Activated T-helper 2 cell treated with anti-CD3 and anti-CD28 coated beads, Interferon-gamma antibody, Interleukin-2, Interleukin-4, amounts not matched to agents 10 μg/mL and 5 μg/mL and 100 μg/mL, durations not matched to agents 14 hours and 24 hours and 36 hours (primary cell): ENCODE data around the gene NUMB. TPM values are rescaled to one million over a fixed set of nuclear protein-coding genes. Genes with fewer than 3 reads are reported as not detected.

ENCODE experiments used
- DNase-seq: peaks from one replicate; pipeline ENCODE4 v3.0.0; 2021; ENCODE audit warnings: low spot score
- H3K27ac Mint-ChIP-seq: one replicate; pipeline ENCODE4 v1.8.0; 2021; ENCODE audit warnings: mixed read lengths
- H3K27me3 Mint-ChIP-seq: one replicate; pipeline ENCODE4 v1.8.0; 2021; ENCODE audit warnings: low read depth, mixed read lengths
- H3K36me3 Mint-ChIP-seq: one replicate; pipeline ENCODE4 v1.8.0; 2021; ENCODE audit warnings: low read depth, mixed read lengths
- H3K4me1 Mint-ChIP-seq: one replicate; pipeline ENCODE4 v1.8.0; 2021; ENCODE audit warnings: low read depth, mixed read lengths
- H3K4me3 Mint-ChIP-seq: one replicate; pipeline ENCODE4 v1.8.0; 2021; ENCODE audit warnings: low read depth, mild to moderate bottlenecking, moderate library complexity, mixed read lengths
- H3K9me3 Mint-ChIP-seq: one replicate; pipeline ENCODE4 v1.8.0; 2021; ENCODE audit warnings: mixed read lengths
- intact Hi-C: fragments of 100-400 bp; cut with micrococcal nuclease; formaldehyde crosslinking; loops from one replicate; pipeline ENCODE4 v1.15.1; 2023
- total RNA-seq: library from RNA; stranded (reverse); gene quantifications from 2 replicates; pipeline ENCODE4 v1.2.3, GENCODE V29; 2022

The NUMB gene
- total RNA-seq, 1 donor from 2014 or later: 52.4 TPM

DNA sequence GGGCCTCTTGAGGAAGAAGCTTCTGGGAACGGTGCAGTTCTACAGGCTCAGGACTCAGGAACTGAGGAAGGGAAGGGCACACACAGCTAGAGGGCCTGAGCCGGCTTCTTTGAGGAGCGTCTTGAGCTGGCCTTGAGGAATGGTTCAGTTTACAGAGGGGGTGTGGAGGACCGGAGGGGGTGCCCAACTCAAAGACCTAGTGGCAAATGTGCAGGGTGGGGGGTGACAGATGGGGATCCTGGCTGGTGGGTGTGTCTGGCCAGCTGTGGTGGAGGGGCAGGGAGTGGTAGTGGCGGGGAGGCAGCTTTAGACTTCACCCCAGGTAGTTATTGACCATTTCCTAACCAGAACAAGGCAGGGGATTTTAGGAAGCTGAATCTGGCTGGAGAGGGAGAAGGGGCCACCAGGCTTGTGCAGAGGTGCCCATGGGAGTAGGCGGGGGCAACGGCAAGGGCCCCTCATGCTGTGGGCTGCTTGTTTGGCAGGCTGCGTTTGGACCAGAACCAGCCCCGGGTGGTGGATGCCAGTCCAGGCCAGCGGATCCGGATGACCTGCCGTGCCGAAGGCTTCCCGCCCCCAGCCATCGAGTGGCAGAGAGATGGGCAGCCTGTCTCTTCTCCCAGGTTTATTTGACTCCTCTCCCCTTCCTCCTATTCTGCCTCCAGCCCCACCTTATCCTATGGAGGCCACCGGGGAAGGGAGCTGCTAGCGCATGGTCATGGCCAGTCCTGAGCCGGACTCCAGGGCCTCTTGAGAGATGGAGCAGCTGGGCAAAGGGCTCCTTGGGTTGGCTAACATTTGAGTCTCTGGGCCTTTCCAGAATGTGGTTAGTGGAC, 193.2 kb downstream of the NUMB start:
- H3K27ac Mint-ChIP-seq: no peak overlapping the region
- no peaks in the 10 kb centered on the region for H3K9me3 Mint-ChIP-seq
- no peak for DNase-seq

DNA sequence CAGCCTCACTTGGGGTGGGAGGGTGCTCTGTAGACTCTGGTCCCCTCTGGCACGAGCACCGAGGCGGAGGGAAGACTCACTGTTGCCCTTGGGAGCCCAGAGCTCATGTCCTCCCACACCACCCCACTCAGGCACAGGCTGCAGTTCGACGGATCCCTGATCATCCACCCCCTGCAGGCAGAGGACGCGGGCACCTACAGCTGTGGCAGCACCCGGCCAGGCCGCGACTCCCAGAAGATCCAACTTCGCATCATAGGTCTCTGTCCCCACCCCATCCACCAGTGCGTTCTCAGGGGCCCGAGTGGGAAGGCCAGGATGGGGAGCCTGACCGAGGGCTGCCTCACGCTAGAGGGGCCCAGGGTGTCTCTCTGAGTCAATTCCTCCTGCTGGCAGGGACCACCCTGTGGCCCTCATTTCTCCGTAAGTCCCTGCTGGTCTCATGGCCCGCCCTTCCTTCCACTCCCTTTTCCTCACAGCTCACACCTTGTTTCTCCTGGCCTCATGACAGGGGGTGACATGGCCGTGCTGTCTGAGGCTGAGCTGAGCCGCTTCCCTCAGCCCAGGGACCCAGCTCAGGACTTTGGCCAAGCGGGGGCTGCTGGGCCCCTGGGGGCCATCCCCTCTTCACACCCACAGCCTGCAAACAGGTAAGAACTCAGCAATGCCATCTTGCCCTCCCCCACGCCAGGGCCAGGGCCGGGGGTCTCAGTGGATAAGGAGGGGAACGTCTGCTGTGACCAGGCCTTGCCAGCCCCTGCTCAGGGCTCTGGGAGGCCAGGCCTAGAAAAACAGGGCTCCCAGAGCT, 194.1 kb downstream of the NUMB start:
- Mint-ChIP-seq H3K36me3 (no peaks in the 10 kb centered on the region), H3K27ac (no peak overlapping the region), H3K4me3 (no peak overlapping the region), H3K9me3 (no peaks in the 10 kb centered on the region), H3K4me1 (no peaks in the 10 kb centered on the region), H3K27me3 (peaks cover 3% of the 10 kb centered on the region)
- DNase-seq: no peak
- intact Hi-C loops: no loop called here

More for the DNA sequence above, 193.2 kb downstream of the NUMB start:
- peaks cover 4% of the 10 kb centered on the region for H3K27me3 Mint-ChIP-seq
- intact Hi-C loops: no loop called here
- no peak overlapping the region for H3K4me3 Mint-ChIP-seq
- no peaks in the 10 kb centered on the region for H3K4me1 Mint-ChIP-seq
- no peaks in the 10 kb centered on the region for H3K36me3 Mint-ChIP-seq

DNA sequence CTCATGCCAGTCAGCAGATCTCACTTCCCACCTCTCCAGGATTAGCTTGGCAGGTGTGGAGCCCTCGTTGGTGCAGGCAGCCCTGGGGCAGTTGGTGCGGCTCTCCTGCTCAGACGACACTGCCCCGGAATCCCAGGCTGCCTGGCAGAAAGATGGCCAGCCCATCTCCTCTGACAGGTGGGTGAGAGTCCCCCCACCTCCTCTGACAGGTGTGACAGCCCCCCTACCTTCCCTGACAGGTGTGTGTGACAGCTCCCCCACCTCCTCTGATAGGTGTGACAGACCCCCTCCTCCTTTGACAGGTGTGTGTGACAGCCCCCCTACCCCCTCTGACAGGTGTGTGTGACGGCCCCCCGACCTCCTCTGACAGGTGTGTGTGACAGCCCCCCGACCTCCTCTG, 194.7 kb downstream of the NUMB start:
- H3K9me3 Mint-ChIP-seq: no peaks in the 10 kb centered on the region
- no peaks in the 10 kb centered on the region for H3K4me1 Mint-ChIP-seq
- H3K27me3 Mint-ChIP-seq: no peaks in the 10 kb centered on the region
- DNase-seq: no peak
- H3K27ac Mint-ChIP-seq: no peak overlapping the region
- H3K4me3 Mint-ChIP-seq: no peak overlapping the region
- H3K36me3 Mint-ChIP-seq: no peaks in the 10 kb centered on the region
- intact Hi-C loops: no loop called here

- Mint-ChIP-seq H3K27ac (no peak overlapping the region), H3K4me3 (no peak overlapping the region), H3K36me3 (no peaks in the 10 kb centered on the region), H3K4me1 (peaks cover 4% of the 10 kb centered on the region), H3K27me3 (no peaks in the 10 kb centered on the region), H3K9me3 (no peaks in the 10 kb centered on the region)
- no peak for DNase-seq
- intact Hi-C loops: no loop called here
Observed at GRCh38 chr14:73262427-73263183, 195.7 kb downstream of the NUMB start.

DNA sequence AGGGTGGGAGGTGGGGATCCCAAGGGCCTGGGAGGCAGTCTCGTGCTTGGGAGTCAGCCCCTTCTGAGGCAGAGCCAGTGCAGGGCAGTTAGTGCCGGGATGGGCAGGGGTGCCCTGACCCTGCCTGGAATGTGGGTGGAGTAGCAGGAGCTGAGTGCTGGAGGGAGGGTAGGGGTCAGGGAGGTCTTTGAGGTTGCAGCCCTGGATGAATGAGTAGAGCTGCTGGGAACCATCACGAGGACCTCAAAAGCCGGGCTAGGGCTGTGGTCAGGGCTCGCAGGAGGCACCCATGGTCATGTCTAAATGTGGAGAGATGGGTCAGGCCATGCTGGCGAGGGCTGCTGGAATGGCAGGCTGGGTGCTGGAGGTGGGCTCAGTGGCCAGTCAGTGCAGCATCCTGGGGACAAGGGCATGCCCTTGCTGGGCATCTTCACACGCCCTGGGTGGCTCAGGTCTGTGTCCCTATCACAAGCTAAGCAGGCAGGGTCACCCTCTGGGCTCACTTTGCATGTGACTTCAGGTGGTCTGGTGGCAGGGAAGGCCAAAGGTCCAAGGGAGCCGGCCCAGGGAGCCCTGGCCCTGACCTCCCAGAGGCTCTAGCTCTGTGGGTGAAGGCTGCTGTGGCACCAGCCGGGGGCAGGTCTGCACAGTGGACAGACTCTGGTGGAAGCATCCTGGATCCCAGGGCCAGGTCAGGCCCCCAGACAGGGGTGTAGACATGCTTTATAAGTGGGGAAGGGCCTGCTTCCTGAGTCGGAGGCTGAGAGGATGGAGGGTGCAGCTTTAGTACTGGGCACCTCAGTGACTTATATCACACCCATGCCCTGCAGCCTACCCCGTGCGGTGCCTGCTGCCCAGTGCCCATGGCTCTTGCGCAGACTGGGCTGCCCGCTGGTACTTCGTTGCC, 196.6 kb downstream of the NUMB start:
- Mint-ChIP-seq H3K9me3 (no peaks in the 10 kb centered on the region), H3K27ac (no peak overlapping the region), H3K27me3 (no peaks in the 10 kb centered on the region), H3K4me3 (no peak overlapping the region), H3K36me3 (no peaks in the 10 kb centered on the region), H3K4me1 (peaks cover 4% of the 10 kb centered on the region)
- no peak for DNase-seq
- intact Hi-C loops: no loop called here

DNA sequence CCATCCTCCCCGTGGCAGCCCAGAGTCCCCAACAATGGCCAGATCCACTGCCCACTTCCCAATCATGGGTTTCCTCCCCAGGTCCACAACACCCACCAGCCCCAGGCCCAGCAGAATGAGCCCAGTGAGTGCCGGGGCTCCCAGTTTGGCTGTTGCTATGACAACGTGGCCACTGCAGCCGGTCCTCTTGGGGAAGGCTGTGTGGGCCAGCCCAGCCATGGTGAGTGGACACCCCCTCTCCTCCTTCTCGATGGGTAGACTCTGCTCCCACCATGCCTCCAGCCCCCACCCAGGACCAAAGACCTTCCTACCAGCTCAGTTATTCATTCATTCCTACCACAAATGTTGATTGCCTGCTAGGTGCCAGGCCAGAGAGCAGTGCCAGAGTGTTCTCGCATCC, 197.3 kb downstream of the NUMB start:
- intact Hi-C loops: no loop called here
- H3K27me3 Mint-ChIP-seq: no peaks in the 10 kb centered on the region
- H3K36me3 Mint-ChIP-seq: no peaks in the 10 kb centered on the region
- no peak overlapping the region for H3K27ac Mint-ChIP-seq
- H3K4me3 Mint-ChIP-seq: no peak overlapping the region
- no peaks in the 10 kb centered on the region for H3K9me3 Mint-ChIP-seq
- peaks cover 4% of the 10 kb centered on the region for H3K4me1 Mint-ChIP-seq
- DNase-seq: no peak

- no peak for DNase-seq
- Mint-ChIP-seq H3K9me3 (no peaks in the 10 kb centered on the region), H3K27ac (no peak overlapping the region), H3K27me3 (no peaks in the 10 kb centered on the region), H3K36me3 (no peaks in the 10 kb centered on the region), H3K4me3 (no peak overlapping the region), H3K4me1 (peaks cover 4% of the 10 kb centered on the region)
- intact Hi-C loops: no loop called here
Observed at GRCh38 chr14:73260574-73260973, 197.8 kb downstream of the NUMB start.

DNA sequence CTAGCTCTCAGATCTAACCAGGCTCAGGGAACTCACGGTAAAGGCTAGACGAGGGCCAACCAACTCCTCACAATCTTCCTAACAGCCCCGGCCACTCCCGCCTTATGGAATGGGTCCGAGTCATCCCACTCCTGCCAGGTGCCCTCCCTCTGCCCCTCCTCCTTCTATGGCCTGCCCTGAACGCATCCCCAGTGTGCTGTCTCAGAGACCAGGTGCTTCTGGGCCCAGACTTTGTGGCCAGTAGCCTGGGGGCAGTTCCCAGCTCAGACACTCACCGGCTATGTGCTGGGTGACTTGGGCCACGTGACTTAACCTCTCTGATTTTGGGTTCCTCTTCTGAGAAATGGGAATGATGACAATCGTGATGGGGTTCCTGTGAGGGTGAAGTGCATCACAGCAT, 198.5 kb downstream of the NUMB start:
- H3K9me3 Mint-ChIP-seq: no peaks in the 10 kb centered on the region
- no peak overlapping the region for H3K27ac Mint-ChIP-seq
- H3K4me1 Mint-ChIP-seq: peaks cover 4% of the 10 kb centered on the region
- no peak overlapping the region for H3K4me3 Mint-ChIP-seq
- no peaks in the 10 kb centered on the region for H3K27me3 Mint-ChIP-seq
- DNase-seq: no peak
- no peaks in the 10 kb centered on the region for H3K36me3 Mint-ChIP-seq
- intact Hi-C loops: no loop called here

DNA sequence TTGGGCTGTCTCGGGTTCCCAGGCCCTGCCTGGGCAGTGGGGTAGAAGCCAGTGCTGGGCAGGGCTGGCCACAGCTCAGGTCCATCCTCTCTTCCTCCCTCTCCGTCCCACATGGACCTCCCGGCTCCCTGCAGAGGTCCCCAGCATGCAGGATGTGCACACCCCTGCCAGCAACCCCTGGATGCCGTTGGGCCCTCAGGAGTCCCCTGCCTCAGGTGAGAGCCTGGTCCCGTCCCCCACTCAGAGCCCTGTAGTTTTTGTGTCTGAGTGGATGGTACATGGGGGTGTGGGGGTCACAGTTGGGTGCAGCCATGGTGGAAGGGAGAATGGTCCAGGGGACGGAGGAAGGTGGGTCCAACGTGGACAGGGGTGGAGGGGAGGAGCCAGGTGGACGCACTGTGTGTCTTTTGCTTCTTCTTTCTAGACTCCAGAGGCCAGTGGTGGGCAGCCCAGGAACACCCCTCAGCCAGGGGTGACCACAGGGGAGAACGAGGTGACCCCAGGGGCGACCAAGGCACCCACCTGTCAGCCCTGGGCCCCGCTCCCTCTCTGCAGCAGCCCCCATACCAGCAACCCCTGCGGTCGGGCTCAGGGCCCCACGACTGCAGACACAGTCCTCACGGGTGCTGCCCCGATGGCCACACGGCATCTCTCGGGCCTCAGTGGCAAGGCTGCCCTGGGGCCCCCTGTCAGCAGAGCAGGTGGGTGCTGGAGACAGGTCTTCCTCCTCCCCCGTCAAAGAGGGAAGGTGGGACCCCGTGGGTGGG, 199.3 kb downstream of the NUMB start:
- Mint-ChIP-seq H3K9me3 (no peaks in the 10 kb centered on the region), H3K4me1 (peaks cover 4% of the 10 kb centered on the region), H3K27ac (no peak overlapping the region), H3K4me3 (no peak overlapping the region), H3K36me3 (no peaks in the 10 kb centered on the region), H3K27me3 (no peaks in the 10 kb centered on the region)
- intact Hi-C loops: no loop called here
- DNase-seq: no peak

DNA sequence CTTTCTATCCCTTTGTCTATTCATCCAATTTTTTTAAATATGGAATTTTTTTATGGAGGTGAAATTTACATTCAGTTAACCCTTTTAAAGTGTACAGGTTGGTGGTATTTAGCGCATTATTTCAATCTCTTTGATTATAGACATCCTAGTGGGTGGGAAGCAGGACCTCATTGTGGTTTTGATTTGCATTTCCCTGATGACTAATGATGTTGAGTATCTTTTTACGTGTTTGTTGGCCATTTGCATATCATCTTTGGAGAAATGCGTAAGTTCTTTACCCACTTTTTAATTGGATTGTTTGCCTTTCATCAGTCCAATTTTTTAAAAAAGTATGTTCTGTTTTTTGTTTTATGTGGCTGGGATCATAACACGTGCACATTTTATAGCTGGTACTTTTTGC, 200.3 kb downstream of the NUMB start:
- no peak for DNase-seq
- Mint-ChIP-seq H3K27ac (no peak overlapping the region), H3K36me3 (no peaks in the 10 kb centered on the region), H3K4me1 (peaks cover 4% of the 10 kb centered on the region), H3K4me3 (no peak overlapping the region), H3K27me3 (no peaks in the 10 kb centered on the region), H3K9me3 (no peaks in the 10 kb centered on the region)
- intact Hi-C loops: no loop called here

DNA sequence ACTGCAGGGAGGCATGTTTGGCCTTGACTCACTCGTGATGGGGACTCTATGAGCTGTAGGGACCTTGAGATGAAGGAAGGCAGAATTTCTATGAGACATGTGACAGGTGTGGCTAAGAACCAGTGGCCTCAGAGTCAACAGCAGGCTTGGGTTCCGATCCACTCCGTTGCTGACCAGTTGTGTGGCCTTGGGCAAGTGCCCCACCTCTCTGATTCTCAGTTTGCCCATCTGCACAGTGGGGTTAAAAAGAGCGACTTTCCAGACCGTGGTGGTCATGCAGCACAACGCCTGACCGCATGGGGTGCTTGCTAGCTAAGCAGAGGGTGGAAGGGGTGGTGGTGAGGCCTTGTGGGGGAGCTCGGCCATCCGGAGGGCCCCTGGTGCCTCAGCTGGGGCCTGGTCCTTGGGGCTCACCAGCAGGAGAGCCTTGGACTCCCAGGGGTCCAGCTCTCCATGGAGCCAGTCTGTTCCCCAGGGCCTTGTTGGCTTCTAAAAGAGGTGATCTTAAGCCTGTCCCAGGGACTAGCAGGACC, 202.6 kb downstream of the NUMB start:
- no peaks in the 10 kb centered on the region for H3K36me3 Mint-ChIP-seq
- DNase-seq: no peak
- no peak overlapping the region for H3K27ac Mint-ChIP-seq
- no peak overlapping the region for H3K4me3 Mint-ChIP-seq
- intact Hi-C loops: no loop called here
- peaks cover 4% of the 10 kb centered on the region for H3K4me1 Mint-ChIP-seq
- no peaks in the 10 kb centered on the region for H3K27me3 Mint-ChIP-seq
- no peaks in the 10 kb centered on the region for H3K9me3 Mint-ChIP-seq
